K562 (cell line): ENCODE results near the gene XKR7. TPM values are rescaled to one million over a fixed set of nuclear protein-coding genes. Genes with fewer than 3 reads are reported as not detected.

Experiments used
- DPF2 ChIP-seq: fragments of 450-650 bp; IDR thresholded peaks from 2 replicates; pipeline ENCODE4 v1.6.1; 2016
- HCFC1 ChIP-seq: IDR thresholded peaks from 2 replicates; pipeline ENCODE4 v1.6.1; 2012; ENCODE audit warnings: low read depth, low read length, improper control_type of control experiment
- MEIS2 ChIP-seq: fragments of 450-650 bp; IDR thresholded peaks from 2 replicates; pipeline ENCODE4 v1.6.1; 2014; ENCODE audit warnings: mild to moderate bottlenecking; ENCODE audit not compliant: partially characterized antibody
- MTA2 ChIP-seq: fragments of 450-650 bp; IDR thresholded peaks from 2 replicates; pipeline ENCODE4 v1.6.1; 2016; ENCODE audit warnings: low read depth
- polyA plus RNA-seq, 8 experiments: library from polyadenylated mRNA; depleted of rRNA in 4 of 8; stranded (reverse) in 5 of 8; unstranded in 3 of 8; fragments of >200 nt; fragmentation: Nextera tagmentation in 2 of 8; fragmentation: Illumina TruSeq in 1 of 8; extraction: Ambion mirVana in 2 of 8; extraction: Trizol in 1 of 8; gene quantifications; 2 replicates each; pipeline versions ENCODE4 v1.2.1 to v1.2.3, GENCODE V29; 2011 to 2014; ENCODE audit warnings: inconsistent platforms in 1 of 8, missing spikeins in 1 of 8
- total RNA-seq, 7 experiments: library from RNA; depleted of rRNA in 6 of 7; stranded (reverse); fragments of >200 nt in 6 of 7; fragmentation: Illumina TruSeq in 2 of 7; extraction: Trizol in 2 of 7; gene quantifications; 2 replicates each; pipeline versions ENCODE4 v1.2.1 to v1.2.3, GENCODE V29; 2011 to 2021; ENCODE audit warnings: low replicate concordance in 1 of 7
- TF ChIP-seq, protein P1 (sequence below): fragments of 450-650 bp; formaldehyde crosslinking; IDR thresholded peaks from 2 replicates; pipeline ENCODE4 v1.4.0; 2020; ENCODE audit warnings: mild to moderate bottlenecking
- TF ChIP-seq, protein P2 (sequence below), 3 experiments: fragments of 200-800 bp in 1 of 3; sonication (Bioruptor generic) in 1 of 3; sonication (generic) in 1 of 3; formaldehyde crosslinking in 1 of 3; IDR thresholded peaks; 2 replicates each; pipeline versions ENCODE4 v1.6.1 to v1.8.0; 2016 to 2022; ENCODE audit warnings: mild to moderate bottlenecking in 2 of 3, missing compliant biosample characterization in 2 of 3, missing genetic modification characterization in 2 of 3, missing genetic modification reagents in 1 of 3
- TF ChIP-seq, protein P3 (sequence below): fragments of 450-650 bp; IDR thresholded peaks from 2 replicates; pipeline ENCODE4 v1.6.1; 2016; ENCODE audit warnings: mild to moderate bottlenecking
- TF ChIP-seq, protein P4 (sequence below), 2 experiments: fragments of 250-450 bp in 1 of 2; fragments of 450-650 bp in 1 of 2; sonication (Bioruptor Pico) in 1 of 2; IDR thresholded peaks; 2 replicates each; pipeline versions ENCODE4 v1.6.1 to v1.8.0; 2016 to 2021; ENCODE audit warnings: mild to moderate bottlenecking in 2 of 2, moderate library complexity in 2 of 2, missing compliant biosample characterization in 1 of 2, missing genetic modification characterization in 1 of 2

The XKR7 gene
- total and polyA plus RNA-seq, 9 of the 15 experiments (the other 6 are each of a cell fraction or from before 2014, with no cell fraction given) = 0.02 TPM; not detected in 8

DNA sequence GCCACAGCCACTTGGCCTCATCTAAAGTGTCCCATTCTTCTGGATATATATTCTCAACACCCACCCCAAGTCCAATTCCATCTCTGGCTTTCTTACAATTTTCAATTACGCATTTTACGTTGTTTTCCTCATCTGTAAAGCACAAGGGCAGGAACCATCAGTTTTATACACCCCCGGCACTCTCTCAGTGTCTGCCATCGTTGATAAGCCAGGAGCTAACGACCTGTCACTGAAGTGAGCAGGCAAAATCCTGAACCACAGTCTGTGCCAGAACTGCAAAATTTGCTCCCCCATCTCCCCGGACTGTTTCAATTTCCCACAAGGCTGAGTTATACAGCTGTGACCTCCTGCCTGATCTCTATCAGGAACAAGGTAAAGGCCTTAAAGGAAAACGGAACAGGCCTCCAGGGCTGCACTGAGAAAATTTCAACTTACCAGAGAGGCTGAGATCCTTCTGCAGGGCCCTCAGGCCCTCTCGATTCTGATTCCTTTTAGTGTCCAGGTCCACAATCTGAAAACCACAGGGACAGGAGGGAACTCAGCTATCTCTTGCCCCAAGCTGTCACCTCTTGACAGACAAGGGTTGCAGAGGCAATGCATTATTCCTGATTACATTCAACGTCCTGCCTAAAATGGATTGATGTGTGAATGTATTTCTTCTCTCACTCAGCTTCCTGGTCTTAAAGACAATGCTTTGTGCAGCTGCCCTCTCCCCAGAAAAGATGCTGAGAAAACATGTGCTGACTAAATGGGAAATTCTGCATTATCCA lies 17.9 kb upstream of the XKR7 start (continued):
- TF ChIP-seq, protein P1, sequence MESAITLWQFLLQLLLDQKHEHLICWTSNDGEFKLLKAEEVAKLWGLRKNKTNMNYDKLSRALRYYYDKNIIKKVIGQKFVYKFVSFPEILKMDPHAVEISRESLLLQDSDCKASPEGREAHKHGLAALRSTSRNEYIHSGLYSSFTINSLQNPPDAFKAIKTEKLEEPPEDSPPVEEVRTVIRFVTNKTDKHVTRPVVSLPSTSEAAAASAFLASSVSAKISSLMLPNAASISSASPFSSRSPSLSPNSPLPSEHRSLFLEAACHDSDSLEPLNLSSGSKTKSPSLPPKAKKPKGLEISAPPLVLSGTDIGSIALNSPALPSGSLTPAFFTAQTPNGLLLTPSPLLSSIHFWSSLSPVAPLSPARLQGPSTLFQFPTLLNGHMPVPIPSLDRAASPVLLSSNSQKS = no peak
- TF ChIP-seq, protein P2, sequence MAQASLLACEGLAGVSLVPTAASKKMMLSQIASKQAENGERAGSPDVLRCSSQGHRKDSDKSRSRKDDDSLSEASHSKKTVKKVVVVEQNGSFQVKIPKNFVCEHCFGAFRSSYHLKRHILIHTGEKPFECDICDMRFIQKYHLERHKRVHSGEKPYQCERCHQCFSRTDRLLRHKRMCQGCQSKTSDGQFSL (CRISPR knock-in tag; IDR thresholded peaks at IDR 0.05) = 0 out of 2 replicates have a peak, but pooled peaks have one; percentile 26
- TF ChIP-seq, protein P2 (tag; IDR thresholded peaks at IDR 0.05) = no peak
- TF ChIP-seq DPF2 (peak; percentile 80; the same call in 1 of the 2 replicates), HCFC1 (no peak), MTA2 (peak; percentile 83), MEIS2 (peak; percentile 95)
- TF ChIP-seq, protein P3, sequence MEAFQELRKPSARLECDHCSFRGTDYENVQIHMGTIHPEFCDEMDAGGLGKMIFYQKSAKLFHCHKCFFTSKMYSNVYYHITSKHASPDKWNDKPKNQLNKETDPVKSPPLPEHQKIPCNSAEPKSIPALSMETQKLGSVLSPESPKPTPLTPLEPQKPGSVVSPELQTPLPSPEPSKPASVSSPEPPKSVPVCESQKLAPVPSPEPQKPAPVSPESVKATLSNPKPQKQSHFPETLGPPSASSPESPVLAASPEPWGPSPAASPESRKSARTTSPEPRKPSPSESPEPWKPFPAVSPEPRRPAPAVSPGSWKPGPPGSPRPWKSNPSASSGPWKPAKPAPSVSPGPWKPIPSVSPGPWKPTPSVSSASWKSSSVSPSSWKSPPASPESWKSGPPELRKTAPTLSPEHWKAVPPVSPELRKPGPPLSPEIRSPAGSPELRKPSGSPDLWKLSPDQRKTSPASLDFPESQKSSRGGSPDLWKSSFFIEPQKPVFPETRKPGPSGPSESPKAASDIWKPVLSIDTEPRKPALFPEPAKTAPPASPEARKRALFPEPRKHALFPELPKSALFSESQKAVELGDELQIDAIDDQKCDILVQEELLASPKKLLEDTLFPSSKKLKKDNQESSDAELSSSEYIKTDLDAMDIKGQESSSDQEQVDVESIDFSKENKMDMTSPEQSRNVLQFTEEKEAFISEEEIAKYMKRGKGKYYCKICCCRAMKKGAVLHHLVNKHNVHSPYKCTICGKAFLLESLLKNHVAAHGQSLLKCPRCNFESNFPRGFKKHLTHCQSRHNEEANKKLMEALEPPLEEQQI = 0 out of 2 replicates have a peak, but pooled peaks have one; percentile 28
- TF ChIP-seq, protein P4, sequence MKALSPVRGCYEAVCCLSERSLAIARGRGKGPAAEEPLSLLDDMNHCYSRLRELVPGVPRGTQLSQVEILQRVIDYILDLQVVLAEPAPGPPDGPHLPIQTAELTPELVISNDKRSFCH (CRISPR knock-in tag; IDR thresholded peaks at IDR 0.05) = no peak
- TF ChIP-seq, protein P4 (tag; IDR thresholded peaks at IDR 0.05) = peak; percentile 34; the same call in 1 of the 2 replicates
